SW 1271 (cell line): ENCODE data around the gene GIT1.

Experiments
- DNase-seq, 2 experiments: peaks; one replicate each; lab custom pipeline; 2025; lab: John Stamatoyannopoulos, UW

GIT1 gene

DNA sequence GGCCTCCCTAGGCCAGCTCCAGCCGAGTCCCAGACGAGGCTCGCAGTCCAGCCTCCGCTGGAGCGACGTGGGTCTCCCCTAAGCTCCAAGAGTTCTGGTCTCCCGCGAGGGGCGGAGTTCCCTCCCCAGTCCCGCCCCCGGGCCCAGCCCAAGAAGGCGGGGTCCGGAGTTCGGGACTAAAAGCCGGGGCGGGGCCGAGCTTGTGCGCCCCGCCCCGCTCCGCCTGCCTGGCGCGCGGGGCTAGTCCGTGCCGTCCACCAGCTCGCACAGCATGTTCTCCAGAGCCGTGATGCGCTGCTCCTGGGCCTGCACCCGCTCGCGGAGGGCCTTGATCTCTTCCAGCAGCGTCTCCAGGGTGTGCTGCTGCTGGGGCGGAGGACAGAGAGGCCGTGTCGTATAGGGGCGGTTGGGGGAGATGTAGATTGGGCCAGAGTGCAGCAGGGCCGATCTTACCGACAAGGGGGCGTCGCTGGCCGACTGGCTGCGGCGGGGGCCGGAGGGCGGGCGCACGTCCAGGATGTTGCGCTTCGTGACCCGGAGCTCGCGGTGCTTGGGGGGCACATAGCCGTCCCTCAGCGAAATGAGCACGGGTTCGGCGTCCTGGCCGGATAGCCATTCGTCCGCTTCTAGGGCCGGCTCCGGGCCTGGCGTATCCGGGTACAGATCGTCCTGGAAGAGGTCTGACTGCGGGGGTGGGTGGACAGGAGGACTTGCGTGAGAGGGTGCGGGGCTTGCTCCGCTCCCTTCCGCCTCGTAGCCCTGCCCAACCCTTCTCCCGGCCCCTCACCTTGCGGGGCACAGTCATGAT lies 26.2 kb upstream of the GIT1 start:
- no peak for DNase-seq

DNA sequence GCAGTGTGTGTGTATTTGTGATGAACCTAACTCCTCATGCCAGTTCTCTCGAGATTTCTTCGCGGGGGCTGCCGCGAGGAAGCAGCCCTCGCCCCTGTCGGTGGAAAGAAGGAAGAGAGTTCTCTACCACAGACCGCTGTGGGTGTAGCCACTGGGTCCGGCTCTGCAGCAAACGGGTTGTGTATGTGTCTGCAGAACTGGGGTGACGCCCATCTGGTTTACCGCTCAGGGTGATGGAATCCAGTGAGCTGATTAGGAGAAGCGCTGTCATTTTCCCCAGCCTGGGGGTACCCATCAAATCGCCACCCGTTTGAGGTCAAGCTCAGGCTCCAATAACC lies 25.6 kb upstream of the GIT1 start:
- DNase-seq: no peak

DNA sequence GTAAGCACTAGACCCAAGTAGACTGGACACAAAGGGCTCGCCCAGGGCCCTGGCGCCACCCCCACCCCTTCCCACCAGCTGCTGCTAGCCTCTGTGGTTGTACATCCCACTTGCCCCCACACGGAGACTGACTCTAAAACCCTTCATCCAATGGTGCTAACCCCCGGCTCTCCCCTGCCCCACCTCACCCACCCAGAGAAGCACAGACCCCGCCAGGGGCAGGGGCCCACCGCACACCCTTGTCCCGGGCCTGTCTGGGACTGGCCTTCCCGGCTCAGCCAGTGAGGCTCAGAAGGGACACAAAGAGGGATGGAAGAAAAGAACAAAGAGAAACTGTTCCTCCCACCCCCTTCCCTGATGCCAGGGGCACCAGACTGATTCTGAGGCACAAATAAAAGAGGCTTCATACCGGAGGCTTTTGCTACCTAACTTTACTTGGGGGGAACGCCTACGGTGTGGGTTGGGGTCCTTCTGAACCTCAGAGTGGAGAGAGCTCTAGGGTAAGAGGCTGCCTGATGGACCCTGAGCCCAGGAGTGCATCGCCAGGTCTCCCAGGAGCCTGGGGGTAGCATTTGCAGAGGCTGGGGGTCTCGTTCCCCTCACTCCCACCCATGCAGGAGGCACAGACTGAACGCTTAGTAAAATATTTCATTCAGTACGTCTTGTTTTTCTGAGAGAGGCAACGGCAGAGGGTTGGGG lies 25.1 kb upstream of the GIT1 start:
- DNase-seq: no peak

DNA sequence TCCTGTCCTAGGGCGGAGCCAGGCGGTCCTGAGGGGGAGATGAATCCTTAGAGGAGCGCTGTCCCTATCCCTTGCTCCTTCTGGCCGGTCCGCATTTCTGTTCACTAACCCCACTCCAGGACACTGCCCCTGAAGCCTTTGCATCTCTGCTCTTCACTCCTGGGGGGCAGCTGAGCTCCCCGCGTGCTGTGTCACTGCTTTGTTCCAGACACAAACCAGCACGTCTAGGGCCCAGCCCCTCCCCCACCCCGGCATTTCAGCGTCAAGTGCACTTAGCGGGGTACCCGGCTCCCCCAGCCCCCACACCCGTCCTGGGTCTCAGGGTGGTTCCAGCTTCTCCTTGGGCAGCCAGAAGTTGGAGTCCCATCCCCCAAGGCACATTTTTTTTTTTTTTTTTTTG lies 24.4 kb upstream of the GIT1 start:
- DNase-seq: no peak

DNA sequence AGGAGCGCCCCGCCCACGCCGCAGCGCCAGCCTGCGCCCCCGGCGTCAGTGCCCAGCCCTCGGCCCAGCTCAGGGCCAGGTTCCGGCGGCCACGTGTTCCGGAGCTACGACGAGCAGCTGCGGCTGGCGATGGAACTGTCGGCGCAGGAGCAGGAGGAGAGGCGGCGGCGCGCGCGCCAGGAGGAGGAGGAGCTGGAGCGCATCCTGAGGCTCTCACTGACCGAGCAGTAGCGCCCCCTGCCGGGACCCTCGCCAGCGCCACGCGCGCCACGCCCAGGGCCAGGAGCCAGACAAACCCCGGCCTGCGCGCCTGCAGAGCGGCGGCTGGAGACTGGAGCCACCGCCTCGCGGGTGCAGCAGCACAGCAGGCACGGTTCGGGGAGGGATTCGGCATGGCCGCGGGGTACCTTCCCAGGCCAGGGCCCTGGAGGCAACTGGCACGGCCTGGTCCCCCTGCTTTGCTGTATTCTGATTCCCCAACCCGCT lies 23.9 kb upstream of the GIT1 start:
- no peak for DNase-seq

DNA sequence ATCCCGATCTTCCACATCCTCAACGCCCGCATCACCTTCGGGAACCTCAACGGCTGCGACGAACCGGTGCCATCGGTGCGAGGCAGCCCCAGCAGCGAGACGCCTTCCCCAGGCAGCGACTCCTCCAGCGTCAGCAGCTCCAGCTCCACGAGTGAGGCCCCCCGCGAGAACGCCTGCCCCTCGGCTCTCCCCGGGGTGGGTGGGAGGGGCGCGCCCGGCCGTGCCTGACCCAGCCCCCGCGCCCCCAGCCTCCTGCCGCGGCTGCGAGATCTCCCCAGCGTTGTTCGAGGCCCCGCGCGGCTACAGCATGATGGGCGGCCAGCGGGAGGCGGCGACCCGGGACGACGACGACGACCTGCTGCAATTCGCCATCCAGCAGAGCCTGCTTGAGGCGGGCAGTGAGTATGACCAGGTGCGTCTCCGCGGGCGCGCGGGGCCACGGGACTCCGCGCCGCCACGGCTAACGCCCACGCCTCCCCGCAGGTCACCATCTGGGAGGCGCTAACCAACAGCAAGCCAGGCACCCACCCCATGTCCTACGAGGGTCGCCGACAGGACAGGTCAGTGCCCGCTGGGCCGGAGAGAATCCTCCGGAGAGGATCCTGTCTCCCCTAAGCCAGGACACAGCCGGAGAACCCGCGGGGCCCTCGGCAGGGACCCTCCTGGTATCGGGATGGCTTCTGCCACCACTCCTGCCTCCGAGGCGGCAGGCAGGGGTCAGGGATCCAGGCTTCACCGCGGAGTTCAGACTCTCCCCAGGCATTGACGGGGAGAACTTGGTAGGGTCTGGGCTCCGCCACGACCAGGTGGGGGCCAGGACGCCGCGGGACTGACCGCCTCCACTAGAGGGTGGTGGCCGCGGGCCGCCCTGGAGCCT lies 23.2 kb upstream of the GIT1 start:
- DNase-seq: no peak

DNA sequence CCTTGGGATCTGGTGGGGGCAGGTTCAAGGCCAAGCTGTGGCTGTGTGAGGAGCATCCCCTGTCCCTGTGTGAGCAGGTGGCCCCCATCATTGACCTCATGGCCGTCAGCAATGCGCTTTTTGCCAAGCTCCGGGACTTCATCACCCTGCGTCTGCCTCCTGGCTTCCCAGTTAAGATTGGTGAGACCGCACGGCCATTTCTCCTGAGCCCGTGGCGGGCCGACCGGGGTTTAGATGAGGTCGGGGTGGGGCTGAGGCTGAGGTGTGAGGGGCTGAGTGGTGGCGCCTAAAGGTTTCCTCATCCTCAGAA lies 22.6 kb upstream of the GIT1 start:
- DNase-seq: no peak

DNA sequence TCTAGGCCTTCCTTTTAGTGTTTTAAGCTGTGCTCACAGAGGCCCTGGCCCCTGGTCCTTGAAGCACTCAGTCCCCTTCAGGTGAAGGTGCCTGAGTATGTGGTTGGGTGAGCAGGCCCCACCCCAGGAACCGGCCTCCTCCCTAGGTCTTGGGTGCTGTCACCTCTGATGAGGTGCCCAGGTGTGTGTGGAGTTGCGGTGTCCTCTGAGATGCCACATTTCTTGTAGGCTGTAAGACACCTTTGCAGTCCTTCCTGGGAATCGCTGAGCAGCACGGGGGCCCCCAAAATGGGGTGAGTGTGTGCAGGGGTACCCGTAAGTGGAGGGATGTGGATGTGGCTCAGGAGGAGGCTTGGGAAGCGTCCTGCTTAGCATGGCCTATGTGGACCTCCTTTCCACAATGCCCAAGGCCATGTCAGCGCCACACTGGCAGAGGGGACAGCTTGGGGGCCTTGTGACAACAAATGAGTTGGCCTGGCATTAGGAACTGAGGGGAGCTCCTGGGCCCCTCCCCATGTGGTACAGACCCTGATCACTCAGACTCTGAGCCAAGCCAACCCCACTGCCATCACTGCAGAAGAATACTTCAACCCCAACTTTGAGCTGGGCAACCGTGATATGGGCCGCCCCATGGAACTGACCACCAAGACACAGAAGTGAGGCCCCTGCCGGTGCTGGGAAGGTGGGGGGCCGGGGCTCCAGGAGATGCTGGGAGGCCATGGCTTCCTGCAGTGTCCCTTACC lies 22.1 kb upstream of the GIT1 start:
- DNase-seq: no peak

DNA sequence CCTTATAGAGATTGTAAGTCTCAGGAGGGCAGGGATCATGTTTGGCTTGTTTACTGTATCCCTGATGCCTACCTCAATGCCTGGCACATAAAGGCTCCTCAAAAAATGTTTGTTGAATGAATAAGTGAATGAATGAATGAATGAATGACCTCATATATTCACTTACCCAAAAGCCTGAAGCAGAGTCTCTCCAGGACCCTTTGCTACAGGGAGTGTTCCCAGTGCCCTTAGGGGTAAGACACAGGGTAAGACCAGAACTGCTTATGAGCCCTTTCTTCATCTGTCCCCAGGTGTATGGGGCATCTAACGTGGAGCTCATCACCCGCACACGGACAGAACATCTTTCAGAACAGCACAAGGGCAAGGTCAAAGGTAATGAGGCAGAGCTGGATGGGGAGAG lies 20.9 kb upstream of the GIT1 start:
- DNase-seq: no peak

DNA sequence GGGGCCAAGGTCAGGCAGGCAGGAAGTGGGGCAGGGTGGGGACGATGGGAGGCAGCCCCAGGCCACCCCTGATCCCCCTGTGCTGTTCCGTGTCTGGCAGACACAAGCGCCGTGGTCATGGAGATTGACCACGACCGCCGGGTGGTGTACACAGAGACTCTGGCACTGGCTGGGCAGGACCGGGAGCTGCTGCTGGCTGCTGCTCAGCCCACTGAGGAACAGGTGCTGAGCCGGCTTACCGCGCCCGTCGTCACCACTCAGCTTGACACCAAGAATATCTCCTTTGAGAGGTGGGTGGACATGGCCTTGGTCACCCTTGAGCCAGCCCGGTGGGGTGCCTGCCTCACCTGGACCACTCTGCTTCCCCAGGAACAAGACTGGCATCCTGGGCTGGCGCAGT lies 19.5 kb upstream of the GIT1 start:
- DNase-seq: no peak

DNA sequence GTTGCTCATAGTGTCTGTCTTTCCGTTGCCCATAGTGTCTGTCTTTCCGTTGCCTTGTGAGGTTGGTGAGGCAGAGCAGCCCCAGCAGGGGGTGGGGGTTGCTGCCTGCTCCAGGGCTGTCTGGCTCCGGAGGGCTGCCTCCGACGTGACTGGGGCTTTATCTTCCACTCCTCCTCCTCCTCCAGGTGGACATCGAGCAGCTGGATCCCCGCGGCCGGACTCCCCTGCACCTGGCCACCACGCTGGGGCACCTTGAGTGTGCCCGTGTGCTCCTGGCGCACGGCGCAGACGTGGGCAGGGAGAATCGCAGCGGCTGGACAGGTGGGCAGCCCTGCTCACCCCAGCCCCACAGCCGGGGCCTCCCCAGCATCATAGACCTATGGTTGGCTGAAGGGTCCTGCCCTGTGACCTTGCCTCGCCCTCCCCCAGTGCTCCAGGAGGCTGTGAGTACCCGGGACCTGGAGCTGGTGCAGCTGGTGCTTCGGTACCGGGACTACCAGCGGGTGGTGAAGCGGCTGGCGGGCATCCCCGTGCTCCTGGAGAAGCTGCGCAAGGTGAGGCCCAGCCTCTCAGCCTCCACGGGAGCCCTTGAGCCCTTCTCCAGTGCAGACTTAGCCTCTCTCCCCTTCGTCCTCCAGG lies 18.2 kb upstream of the GIT1 start:
- DNase-seq: no peak

DNA sequence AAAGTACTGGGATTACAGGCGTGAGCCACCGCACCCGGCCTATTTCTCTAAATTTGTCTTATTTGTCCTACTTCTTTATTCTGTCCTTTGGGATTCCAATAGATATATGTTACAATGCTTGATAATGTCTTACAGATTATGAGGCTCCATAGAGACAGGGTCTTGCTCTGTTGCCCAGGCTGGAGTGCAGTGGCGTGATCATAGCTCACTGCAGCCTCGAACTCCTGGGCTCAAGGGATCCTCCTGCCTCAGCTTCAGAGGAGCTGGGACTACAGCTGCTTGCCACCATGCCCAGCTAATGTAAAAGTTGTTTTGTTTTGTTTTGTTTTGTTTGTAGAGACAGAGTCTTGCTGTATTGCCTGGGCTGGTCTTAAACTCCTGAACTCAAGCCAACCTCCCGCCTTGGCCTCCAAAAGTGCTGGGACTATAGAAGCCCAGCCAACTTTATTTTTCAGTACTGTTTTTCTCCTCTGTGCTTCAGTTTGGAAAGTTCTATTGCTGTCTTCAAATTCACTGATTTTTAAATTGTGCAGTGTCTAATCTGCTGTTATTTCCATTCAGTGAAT lies 13.7 kb upstream of the GIT1 start:
- no peak for DNase-seq

DNA sequence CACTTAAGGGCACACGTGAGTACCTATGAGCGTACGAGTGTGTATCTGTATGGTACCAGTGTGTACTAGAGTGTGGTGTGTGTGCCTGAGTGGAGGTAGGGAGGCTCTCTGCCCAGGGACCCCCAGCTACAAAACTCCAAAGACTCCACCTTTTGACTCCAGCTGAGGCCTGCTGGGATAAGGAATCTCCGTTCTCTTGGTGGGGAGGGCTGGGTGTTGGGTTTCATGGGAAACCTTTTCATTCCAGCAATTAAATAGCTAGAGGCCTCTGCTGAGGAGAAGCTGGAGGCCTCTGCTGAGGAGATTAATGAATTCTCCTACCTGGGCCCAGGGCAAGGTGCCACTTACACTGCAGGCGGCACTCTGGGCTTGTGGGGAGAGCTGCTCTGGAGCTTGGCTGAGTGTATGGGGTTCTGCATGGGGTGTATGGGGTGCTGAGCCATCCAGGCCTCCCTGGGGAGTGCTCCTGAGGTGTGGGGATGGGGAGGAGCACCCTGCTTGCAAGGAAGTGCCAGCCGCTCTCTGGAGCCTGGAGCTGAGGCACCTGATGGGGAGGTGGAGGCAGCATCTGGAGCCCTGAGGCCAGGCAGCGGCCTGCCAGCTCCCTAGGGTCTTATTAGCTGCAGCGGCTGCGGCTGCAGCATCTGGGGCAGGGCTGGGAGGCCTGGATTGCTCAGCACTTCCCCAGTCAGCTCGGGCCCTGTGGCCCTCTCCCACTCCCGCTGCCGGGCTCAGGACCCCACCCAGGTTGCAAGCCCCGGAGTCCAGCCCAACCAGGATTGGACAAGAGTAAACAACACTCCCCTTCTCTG lies 8.1 kb upstream of the GIT1 start:
- no peak for DNase-seq

DNA sequence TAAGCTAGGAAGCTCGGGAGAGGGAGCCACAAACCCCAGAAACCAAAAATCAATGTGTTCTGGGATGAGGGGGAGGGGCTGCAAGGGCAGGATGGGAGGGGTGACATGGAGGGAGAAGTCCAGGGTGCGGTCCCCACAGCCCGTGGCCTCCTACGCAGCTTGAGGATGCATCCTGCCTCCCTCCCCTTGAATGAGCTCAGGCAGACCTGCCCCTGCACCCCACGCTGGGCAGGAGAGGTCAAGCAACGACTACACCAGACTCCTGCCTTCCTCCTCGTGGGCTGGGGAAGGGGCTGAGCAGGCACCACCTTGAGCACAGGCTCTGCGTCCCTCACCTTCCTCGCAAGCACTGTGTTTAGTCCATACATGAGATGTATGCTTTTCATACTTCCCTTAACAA lies 7.4 kb upstream of the GIT1 start:
- no peak for DNase-seq

DNA sequence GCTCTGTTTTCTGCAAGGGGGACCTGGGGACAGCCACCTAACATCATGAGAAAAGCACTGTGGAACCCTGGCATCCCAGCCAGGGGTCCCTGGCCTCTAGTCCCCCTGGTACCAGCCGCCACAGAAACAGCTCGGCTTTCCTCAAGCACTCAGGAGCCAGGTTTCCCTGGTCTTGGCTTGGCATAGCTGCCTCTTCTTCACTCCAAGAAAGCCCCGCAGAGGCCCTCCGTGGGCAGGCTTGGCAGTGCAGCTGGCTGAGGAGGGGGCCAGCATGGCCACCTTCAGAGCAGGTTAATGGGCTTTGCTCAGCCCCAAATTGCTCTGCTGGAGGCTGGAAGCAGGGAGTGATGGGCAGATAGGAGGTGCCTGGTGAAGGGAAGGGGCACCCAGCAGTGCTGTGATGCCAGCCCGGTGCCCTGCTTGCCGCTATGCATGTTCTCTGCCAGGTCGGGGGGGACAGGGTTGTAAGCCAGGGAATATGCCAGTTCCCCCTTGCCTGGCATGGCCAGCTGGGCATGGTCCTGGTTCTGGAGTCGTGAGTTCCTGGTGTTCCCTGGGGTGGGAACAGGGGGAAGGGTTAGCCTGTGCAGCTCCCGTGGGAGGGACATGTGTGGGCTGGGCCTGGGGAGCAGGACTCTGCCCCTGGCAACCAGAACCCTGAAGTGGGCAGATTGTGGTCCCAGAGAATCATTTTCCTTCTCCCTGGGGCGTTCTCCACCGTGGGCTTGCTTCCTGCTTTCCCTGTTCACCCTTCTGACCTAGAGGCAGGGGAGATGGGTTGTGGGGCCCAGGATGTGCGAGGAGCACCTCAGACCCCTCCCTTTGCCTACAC lies 6.7 kb upstream of the GIT1 start:
- DNase-seq: no peak

DNA sequence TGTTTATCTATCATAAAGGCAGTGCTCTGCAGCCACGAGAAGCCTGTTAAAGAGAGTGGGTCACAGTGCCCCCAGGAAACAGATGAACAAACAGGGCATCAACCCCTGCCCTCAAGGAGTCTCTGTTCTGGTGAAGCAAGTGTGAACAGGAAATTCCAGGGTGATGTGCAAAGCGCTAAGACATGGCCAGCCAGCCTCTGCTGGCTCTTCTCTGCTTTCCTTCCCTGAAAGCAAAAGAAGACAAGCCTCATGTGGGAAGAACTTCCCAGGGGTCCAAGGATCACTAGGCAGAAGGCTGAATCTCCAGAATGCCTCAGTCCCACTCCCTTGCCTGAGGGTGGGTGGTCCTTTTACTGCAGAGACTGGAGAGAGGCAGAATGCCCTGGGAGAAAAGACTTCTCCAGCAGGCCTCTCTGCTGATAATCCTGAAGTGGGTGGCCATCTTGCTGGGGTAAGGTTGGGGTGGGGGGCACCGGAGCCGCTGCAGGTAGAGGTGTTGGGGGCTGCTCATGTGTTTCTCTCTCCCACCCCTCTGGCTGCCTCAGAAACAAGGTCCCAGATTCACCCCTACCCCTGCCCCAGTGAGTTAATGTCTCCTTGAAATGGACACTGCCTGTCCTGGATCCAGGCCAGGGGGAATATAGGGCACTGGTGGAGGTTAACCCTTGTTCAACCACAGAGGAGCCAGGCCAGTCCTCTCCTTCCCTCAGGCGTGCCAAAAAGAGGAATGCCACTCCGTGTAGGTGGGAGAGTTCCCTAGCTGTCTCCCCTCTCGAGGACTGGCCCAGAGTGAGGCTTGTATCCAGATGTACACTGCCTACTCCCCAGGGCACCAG lies 5.9 kb upstream of the GIT1 start:
- DNase-seq: no peak

DNA sequence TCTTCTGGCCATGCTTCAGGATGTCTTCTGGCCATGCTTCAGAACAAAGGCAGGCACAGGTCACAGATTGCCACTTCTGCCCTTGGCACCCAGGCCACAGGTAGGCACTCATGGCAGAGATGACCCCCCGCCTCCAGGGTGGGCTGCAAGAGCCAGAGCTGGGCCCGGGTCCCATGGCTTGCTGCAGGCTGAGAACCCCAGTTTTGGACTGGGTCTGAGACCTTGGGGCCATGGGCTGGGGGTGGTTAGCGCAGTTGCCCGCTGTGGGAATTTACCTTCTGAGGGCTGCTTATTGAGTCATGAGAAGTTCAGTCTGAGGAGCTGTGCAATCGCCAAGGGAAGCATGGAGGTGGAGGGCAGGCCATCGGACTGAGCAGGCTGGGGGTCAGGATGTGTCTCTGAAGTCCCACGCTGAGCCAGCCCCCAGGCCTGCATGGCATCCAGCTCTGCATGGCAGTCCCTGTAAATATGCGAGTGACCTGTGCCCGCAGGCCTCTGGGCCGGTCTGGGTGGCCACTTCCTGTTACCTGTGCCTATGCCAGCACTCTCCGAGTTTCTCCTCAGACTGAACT lies 5.2 kb upstream of the GIT1 start:
- DNase-seq: no peak
